HG02763 (cell line): ENCODE results near the gene EPAS1.
"Not testable (repeated sequence)": the region's sequence is repeated elsewhere in the genome, so short reads cannot be mapped to it uniquely, and the experiment has no call there.

Experiments
- ATAC-seq: cut with Tn5 transposase; IDR thresholded peaks from one replicate; pipeline ENCODE4 v1.9.1; 2021; ENCODE audit warnings: mild to moderate bottlenecking, moderate library complexity; ENCODE audit not compliant: unreplicated experiment

The EPAS1 gene

GRCh38 chr2:46394649-46395510 is 97.7 kb downstream of the EPAS1 start:
- no peak for ATAC-seq

GRCh38 chr2:46395730-46396129 is 98.5 kb downstream of the EPAS1 start:
- ATAC-seq, result not testable (repeated sequence)

GRCh38 chr2:46400016-46400415 is 102.8 kb downstream of the EPAS1 start:
- no peak for ATAC-seq

GRCh38 chr2:46402874-46403273 is 105.7 kb downstream of the EPAS1 start:
- ATAC-seq, result no peak

GRCh38 chr2:46404181-46404759 is 107.1 kb downstream of the EPAS1 start:
- ATAC-seq, result no peak

- ATAC-seq, result no peak
Observed at GRCh38 chr2:46407852-46408455, 110.7 kb downstream of the EPAS1 start.

- no peak for ATAC-seq
Observed at GRCh38 chr2:46409756-46410155, 112.5 kb downstream of the EPAS1 start.

GRCh38 chr2:46410273-46411244 is 113.4 kb downstream of the EPAS1 start:
- no peak for ATAC-seq

GRCh38 chr2:46411245-46411641 is 114.0 kb downstream of the EPAS1 start:
- ATAC-seq, result no peak

GRCh38 chr2:46411985-46412384 is 114.8 kb downstream of the EPAS1 start:
- no peak for ATAC-seq

- no peak for ATAC-seq
Observed at GRCh38 chr2:46413111-46413510, 115.9 kb downstream of the EPAS1 start.

- ATAC-seq, result no peak
Observed at GRCh38 chr2:46413631-46414030, 116.4 kb downstream of the EPAS1 start.

- no peak for ATAC-seq
Observed at GRCh38 chr2:46414701-46415100, 117.5 kb downstream of the EPAS1 start.

- ATAC-seq, result no peak
Observed at GRCh38 chr2:46416280-46416679, 119.1 kb downstream of the EPAS1 start.

- ATAC-seq, result no peak
Observed at GRCh38 chr2:46416739-46417403, 119.7 kb downstream of the EPAS1 start.

GRCh38 chr2:46420945-46421344 is 123.7 kb downstream of the EPAS1 start:
- ATAC-seq, result no peak

GRCh38 chr2:46421361-46421760 is 124.2 kb downstream of the EPAS1 start:
- no peak for ATAC-seq

GRCh38 chr2:46422717-46423394 is 125.6 kb downstream of the EPAS1 start:
- ATAC-seq, result no peak

- ATAC-seq, result no peak
Observed at GRCh38 chr2:46424937-46425336, 127.7 kb downstream of the EPAS1 start.

- ATAC-seq, result no peak
Observed at GRCh38 chr2:46428911-46429436, 131.8 kb downstream of the EPAS1 start.
